OCI-LY1 (cell line): ENCODE results near the gene CRTAC1.

Experiments used
- EZH2 ChIP-seq: fragments of 200-600 bp; sonication (generic), shearing (Covaris generic); IDR thresholded peaks from 2 replicates; pipeline ENCODE4 v1.8.0; 2017; ENCODE audit warnings: borderline replicate concordance, mixed run types, mild to moderate bottlenecking, antibody characterized with exemption, low read length, moderate library complexity, mixed read lengths
- TF ChIP-seq, protein P1 (sequence below): fragments of 200-600 bp; sonication (generic), shearing (Covaris generic); IDR thresholded peaks from 2 replicates; pipeline ENCODE4 v1.5.1; 2017; ENCODE audit warnings: mild to moderate bottlenecking, antibody characterized with exemption, low read length, moderate library complexity, mixed read lengths

GRCh38 chr10:97974100-97974499 lies 56.3 kb downstream of the CRTAC1 start:
- TF ChIP-seq EZH2: no peak
- TF ChIP-seq, protein P1, sequence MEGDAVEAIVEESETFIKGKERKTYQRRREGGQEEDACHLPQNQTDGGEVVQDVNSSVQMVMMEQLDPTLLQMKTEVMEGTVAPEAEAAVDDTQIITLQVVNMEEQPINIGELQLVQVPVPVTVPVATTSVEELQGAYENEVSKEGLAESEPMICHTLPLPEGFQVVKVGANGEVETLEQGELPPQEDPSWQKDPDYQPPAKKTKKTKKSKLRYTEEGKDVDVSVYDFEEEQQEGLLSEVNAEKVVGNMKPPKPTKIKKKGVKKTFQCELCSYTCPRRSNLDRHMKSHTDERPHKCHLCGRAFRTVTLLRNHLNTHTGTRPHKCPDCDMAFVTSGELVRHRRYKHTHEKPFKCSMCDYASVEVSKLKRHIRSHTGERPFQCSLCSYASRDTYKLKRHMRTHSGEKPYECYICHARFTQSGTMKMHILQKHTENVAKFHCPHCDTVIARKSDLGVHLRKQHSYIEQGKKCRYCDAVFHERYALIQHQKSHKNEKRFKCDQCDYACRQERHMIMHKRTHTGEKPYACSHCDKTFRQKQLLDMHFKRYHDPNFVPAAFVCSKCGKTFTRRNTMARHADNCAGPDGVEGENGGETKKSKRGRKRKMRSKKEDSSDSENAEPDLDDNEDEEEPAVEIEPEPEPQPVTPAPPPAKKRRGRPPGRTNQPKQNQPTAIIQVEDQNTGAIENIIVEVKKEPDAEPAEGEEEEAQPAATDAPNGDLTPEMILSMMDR: no peak
